Panc1 (cell line): ENCODE results near the gene GULP1. TPM values are rescaled to one million over a fixed set of nuclear protein-coding genes. Genes with fewer than 3 reads are reported as not detected.

Experiments used
- ATAC-seq: fragments of 200-7000 bp; cut with Tn5 transposase; 2 replicates; pipeline ENCODE4 v1.9.1; 2020; ENCODE audit warnings: mild to moderate bottlenecking, moderate library complexity
- BruUV-seq: library from RNA; stranded (reverse); fragments of 400-500 nt; replicated peaks from 2 replicates; lab custom pipeline; 2021; lab: Mats Ljungman, UMichigan
- CTCF ChIA-PET: fragments of 300-600 bp; sonication (Branson Sonifier 250); formaldehyde crosslinking; loops from one replicate; lab custom pipeline; 2022; ENCODE audit warnings: antibody characterized with exemption; lab: Charles Lee
- POLR2A ChIA-PET: fragments of 300-600 bp; sonication (Branson Sonifier 250); formaldehyde crosslinking; loops from one replicate; lab custom pipeline; 2022; ENCODE audit warnings: antibody characterized with exemption; lab: Charles Lee
- DNase-seq: peaks from one replicate; pipeline ENCODE4 v3.0.0-alpha.2; 2010; ENCODE audit warnings: low read depth, low spot score
- H3K27ac ChIP-seq: 2 replicates; pipeline ENCODE4 v1.5.1; 2011; ENCODE audit warnings: mild to moderate bottlenecking, low read length, inconsistent platforms
- H3K27me3 ChIP-seq: fragments of 200-500 bp; sonication (Bioruptor generic); 2 replicates; pipeline ENCODE4 v1.6.0; 2014; ENCODE audit warnings: low read length, inconsistent platforms; ENCODE audit not compliant: control insufficient read depth, insufficient read depth
- H3K36me3 ChIP-seq: fragments of 200-500 bp; sonication (Bioruptor generic); 2 replicates; pipeline ENCODE4 v1.5.1; 2014; ENCODE audit warnings: inconsistent platforms, mild to moderate bottlenecking, low read length, moderate library complexity; ENCODE audit not compliant: control insufficient read depth, insufficient read depth
- H3K4me1 ChIP-seq: 2 replicates; pipeline ENCODE4 v1.5.1; 2011; ENCODE audit warnings: inconsistent platforms, mild to moderate bottlenecking, low read length, moderate library complexity; ENCODE audit not compliant: control insufficient read depth, insufficient read depth
- H3K4me3 ChIP-seq, 2 experiments: 2 replicates each; pipeline ENCODE4 v1.5.1; 2011 to 2012; ENCODE audit warnings: low read depth in 2 of 2, low read length in 2 of 2, mild to moderate bottlenecking in 2 of 2, inconsistent platforms in 1 of 2, moderate library complexity in 1 of 2
- H3K9me3 ChIP-seq: fragments of 200-500 bp; sonication (Bioruptor generic); 2 replicates; pipeline ENCODE4 v1.5.1; 2014; ENCODE audit warnings: low read depth, mild to moderate bottlenecking, inconsistent platforms, low read length, moderate library complexity; ENCODE audit not compliant: control insufficient read depth, insufficient read depth
- POLR2AphosphoS5 ChIP-seq: IDR thresholded peaks from 2 replicates; pipeline ENCODE4 v1.6.1; 2012; ENCODE audit warnings: mild to moderate bottlenecking, low read depth, low read length, moderate library complexity
- SIN3A ChIP-seq: IDR thresholded peaks from 2 replicates; pipeline ENCODE4 v1.6.1; 2012; ENCODE audit warnings: low read depth, mild to moderate bottlenecking, low read length, moderate library complexity, borderline replicate concordance; ENCODE audit not compliant: insufficient read depth
- TCF7L2 ChIP-seq: IDR thresholded peaks from 2 replicates; pipeline ENCODE4 v1.6.1; 2011; ENCODE audit warnings: mild to moderate bottlenecking, low read depth, low read length, inconsistent platforms
- in situ Hi-C: cut with HindIII; loops from 2 replicates; pipeline ENCODE4 v1.10.0; 2016; ENCODE audit warnings: low sequenced_read_pairs, low pct_unique_long_range_greater_than_20kb
- intact Hi-C: fragments of 100-400 bp; cut with micrococcal nuclease; formaldehyde crosslinking; loops from one replicate; pipeline ENCODE4 v1.10.0; 2022; ENCODE audit not compliant: unreplicated experiment
- total RNA-seq: library from RNA; stranded (reverse); gene quantifications from one replicate; pipeline ENCODE4 v1.2.1, GENCODE V29; 2021; ENCODE audit not compliant: unreplicated experiment
- TF ChIP-seq, protein P1 (sequence below), 2 experiments: IDR thresholded peaks; 2 replicates each; pipeline ENCODE4 v1.6.1; 2011 to 2012; ENCODE audit warnings: low read depth in 2 of 2, control low read depth in 1 of 2, low read length in 1 of 2, mild to moderate bottlenecking in 1 of 2, moderate library complexity in 1 of 2; ENCODE audit not compliant: insufficient read depth in 1 of 2
- TF ChIP-seq, protein P2 (sequence below): fragments of 450-650 bp; IDR thresholded peaks from 2 replicates; pipeline ENCODE4 v1.5.1; 2017; ENCODE audit warnings: mild to moderate bottlenecking

The GULP1 gene
- total RNA-seq, 1 experiment from 2014 or later, result 51.5 TPM

DNA sequence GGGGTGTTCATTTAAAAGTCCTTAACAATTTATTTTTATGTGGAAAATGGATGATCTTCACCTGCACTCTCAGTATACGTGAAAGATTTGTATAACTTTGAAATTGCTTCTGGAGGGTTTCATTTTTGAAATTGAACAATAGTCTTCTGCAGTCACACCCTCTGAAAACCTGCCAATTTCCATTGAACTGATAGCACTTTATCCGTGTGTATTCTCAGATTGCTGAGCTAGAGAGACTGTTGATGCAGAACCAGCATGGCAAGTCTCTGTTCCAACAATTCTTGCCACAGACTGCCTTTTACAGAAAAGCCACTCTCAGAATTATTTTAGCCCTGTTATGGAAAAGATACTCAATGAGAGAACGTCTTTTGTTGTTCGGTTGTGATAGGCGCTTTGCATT lies 6.6 kb upstream of the GULP1 start:
- BruUV-seq, result no TSS peak
- Histone ChIP-seq H3K27ac (no peak overlapping the region), H3K4me1 (peaks cover 2% of the 10 kb centered on the region; the same call in 1 of the 2 replicates), H3K27me3 (no peaks in the 10 kb centered on the region), H3K4me3 (no peak overlapping the region), H3K36me3 (no peaks in the 10 kb centered on the region), H3K9me3 (no peaks in the 10 kb centered on the region; the same call in 1 of the 2 replicates)
- DNase-seq (no peak), ATAC-seq (no peak)
- in situ Hi-C loops, result no loop called here
- ChIA-PET POLR2A (no interaction called here), CTCF (no interaction called here)
- TF ChIP-seq, protein P1, sequence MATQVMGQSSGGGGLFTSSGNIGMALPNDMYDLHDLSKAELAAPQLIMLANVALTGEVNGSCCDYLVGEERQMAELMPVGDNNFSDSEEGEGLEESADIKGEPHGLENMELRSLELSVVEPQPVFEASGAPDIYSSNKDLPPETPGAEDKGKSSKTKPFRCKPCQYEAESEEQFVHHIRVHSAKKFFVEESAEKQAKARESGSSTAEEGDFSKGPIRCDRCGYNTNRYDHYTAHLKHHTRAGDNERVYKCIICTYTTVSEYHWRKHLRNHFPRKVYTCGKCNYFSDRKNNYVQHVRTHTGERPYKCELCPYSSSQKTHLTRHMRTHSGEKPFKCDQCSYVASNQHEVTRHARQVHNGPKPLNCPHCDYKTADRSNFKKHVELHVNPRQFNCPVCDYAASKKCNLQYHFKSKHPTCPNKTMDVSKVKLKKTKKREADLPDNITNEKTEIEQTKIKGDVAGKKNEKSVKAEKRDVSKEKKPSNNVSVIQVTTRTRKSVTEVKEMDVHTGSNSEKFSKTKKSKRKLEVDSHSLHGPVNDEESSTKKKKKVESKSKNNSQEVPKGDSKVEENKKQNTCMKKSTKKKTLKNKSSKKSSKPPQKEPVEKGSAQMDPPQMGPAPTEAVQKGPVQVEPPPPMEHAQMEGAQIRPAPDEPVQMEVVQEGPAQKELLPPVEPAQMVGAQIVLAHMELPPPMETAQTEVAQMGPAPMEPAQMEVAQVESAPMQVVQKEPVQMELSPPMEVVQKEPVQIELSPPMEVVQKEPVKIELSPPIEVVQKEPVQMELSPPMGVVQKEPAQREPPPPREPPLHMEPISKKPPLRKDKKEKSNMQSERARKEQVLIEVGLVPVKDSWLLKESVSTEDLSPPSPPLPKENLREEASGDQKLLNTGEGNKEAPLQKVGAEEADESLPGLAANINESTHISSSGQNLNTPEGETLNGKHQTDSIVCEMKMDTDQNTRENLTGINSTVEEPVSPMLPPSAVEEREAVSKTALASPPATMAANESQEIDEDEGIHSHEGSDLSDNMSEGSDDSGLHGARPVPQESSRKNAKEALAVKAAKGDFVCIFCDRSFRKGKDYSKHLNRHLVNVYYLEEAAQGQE (IDR thresholded peaks at IDR 0.05; ENCODE audit: insufficient read depth in 1 of 2, low read depth in 2 of 2, low read length in 1 of 2), result no peak
- no peak for TF ChIP-seq SIN3A
- TF ChIP-seq, protein P2, sequence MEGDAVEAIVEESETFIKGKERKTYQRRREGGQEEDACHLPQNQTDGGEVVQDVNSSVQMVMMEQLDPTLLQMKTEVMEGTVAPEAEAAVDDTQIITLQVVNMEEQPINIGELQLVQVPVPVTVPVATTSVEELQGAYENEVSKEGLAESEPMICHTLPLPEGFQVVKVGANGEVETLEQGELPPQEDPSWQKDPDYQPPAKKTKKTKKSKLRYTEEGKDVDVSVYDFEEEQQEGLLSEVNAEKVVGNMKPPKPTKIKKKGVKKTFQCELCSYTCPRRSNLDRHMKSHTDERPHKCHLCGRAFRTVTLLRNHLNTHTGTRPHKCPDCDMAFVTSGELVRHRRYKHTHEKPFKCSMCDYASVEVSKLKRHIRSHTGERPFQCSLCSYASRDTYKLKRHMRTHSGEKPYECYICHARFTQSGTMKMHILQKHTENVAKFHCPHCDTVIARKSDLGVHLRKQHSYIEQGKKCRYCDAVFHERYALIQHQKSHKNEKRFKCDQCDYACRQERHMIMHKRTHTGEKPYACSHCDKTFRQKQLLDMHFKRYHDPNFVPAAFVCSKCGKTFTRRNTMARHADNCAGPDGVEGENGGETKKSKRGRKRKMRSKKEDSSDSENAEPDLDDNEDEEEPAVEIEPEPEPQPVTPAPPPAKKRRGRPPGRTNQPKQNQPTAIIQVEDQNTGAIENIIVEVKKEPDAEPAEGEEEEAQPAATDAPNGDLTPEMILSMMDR, result no peak
- no peak for TF ChIP-seq TCF7L2
- no peak for TF ChIP-seq POLR2AphosphoS5
- intact Hi-C loops, result no loop called here

DNA sequence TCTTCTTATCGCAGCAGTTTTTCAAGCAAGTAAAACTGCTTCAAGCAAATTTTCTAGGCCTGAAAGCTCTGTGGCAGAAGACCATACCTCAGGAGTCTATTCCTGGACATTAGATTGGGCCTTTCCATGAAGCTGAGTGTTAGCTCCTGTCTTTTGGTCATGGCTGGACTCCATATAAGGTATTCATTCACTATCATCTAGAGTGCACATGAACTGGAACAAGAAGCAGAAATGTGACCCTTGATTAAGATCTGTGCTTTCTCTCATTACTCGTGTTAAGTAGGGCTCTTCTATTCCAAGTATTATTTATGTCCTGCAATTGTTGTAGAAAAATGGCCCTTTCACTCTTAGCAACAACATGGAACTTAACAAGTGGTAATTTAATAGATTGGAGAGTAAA lies 5.9 kb upstream of the GULP1 start:
- no TSS peak for BruUV-seq
- H3K9me3 ChIP-seq, result no peaks in the 10 kb centered on the region; the same call in 1 of the 2 replicates
- in situ Hi-C loops (no loop called here), intact Hi-C loops (no loop called here)
- ChIA-PET CTCF (no interaction called here), POLR2A (no interaction called here)
- no peaks in the 10 kb centered on the region for H3K27me3 ChIP-seq
- no peak overlapping the region for H3K27ac ChIP-seq
- TF ChIP-seq, protein P2, result no peak
- TF ChIP-seq POLR2AphosphoS5 (no peak), SIN3A (no peak), TCF7L2 (no peak)
- TF ChIP-seq, protein P1 (IDR thresholded peaks at IDR 0.05; ENCODE audit: insufficient read depth in 1 of 2, low read depth in 2 of 2, low read length in 1 of 2), result no peak
- no peak overlapping the region for H3K4me3 ChIP-seq
- H3K36me3 ChIP-seq, result no peaks in the 10 kb centered on the region
- DNase-seq (no peak), ATAC-seq (no peak)
- peaks cover 9% of the 10 kb centered on the region for H3K4me1 ChIP-seq
